Immature natural killer cell (primary cell): ENCODE measurements around the gene CSF2. TPM values are rescaled to one million over a fixed set of nuclear protein-coding genes. Genes with fewer than 3 reads are reported as not detected.
"Not testable (repeated sequence)": the region's sequence is repeated elsewhere in the genome, so short reads cannot be mapped to it uniquely, and the experiment has no call there.

Experiments used
- DNase-seq, 3 donors: peaks; one replicate each; pipeline ENCODE4 v3.0.0; 2022; ENCODE audit warnings: mixed read lengths in 1 of 3
- H3K27ac Mint-ChIP-seq, 6 donors: one replicate each; pipeline ENCODE4 v1.8.0; 2020; ENCODE audit warnings: mixed read lengths in 6 of 6, mild to moderate bottlenecking in 5 of 6, inconsistent platforms in 4 of 6, moderate library complexity in 3 of 6
- H3K27me3 Mint-ChIP-seq, 3 donors: one replicate each; pipeline ENCODE4 v1.8.0; 2020 to 2021; ENCODE audit warnings: low read depth in 3 of 3, mild to moderate bottlenecking in 3 of 3, mixed read lengths in 3 of 3, moderate library complexity in 3 of 3, inconsistent platforms in 1 of 3
- H3K36me3 Mint-ChIP-seq, 3 donors: one replicate each; pipeline ENCODE4 v1.8.0; 2020; ENCODE audit warnings: mixed read lengths in 3 of 3, inconsistent platforms in 2 of 3, mild to moderate bottlenecking in 2 of 3
- H3K4me1 Mint-ChIP-seq, 2 donors: one replicate each; pipeline ENCODE4 v1.8.0; 2020; ENCODE audit warnings: inconsistent platforms in 2 of 2, mild to moderate bottlenecking in 2 of 2, mixed read lengths in 2 of 2, moderate library complexity in 1 of 2
- H3K4me3 Mint-ChIP-seq, 5 donors: one replicate each; pipeline ENCODE4 v1.8.0; 2020; ENCODE audit warnings: mild to moderate bottlenecking in 5 of 5, mixed read lengths in 5 of 5, inconsistent platforms in 3 of 5, moderate library complexity in 3 of 5
- H3K9me3 Mint-ChIP-seq, 6 donors: one replicate each; pipeline ENCODE4 v1.8.0; 2020; ENCODE audit warnings: mild to moderate bottlenecking in 6 of 6, mixed read lengths in 6 of 6, inconsistent platforms in 4 of 6, moderate library complexity in 3 of 6
- polyA plus RNA-seq, 3 donors: library from polyadenylated mRNA; unstranded; fragments of 300-500 nt; fragmentation: Illumina TruSeq; gene quantifications; one replicate each; pipeline ENCODE4 v1.2.3, GENCODE V29; 2021

CSF2 gene
- polyA plus RNA-seq, 3 donors from 2014 or later = 0.43 to 0.86 TPM; not detected in 1

GRCh38 chr5:132116909-132117489, 43.4 kb downstream of the CSF2 start:
- peaks cover 0 to 37% of the 10 kb centered on the region in 2 donors for H3K4me1 Mint-ChIP-seq
- H3K4me3 Mint-ChIP-seq = peak overlapping the region in 3 of 5 donors; percentile 5 to 28 (median 15)
- not testable (repeated sequence) for H3K36me3 Mint-ChIP-seq, DNase-seq, H3K27ac Mint-ChIP-seq, H3K27me3 Mint-ChIP-seq, H3K9me3 Mint-ChIP-seq

GRCh38 chr5:132120717-132121116, 47.1 kb downstream of the CSF2 start:
- not testable (repeated sequence) for H3K4me1 Mint-ChIP-seq, DNase-seq, H3K4me3 Mint-ChIP-seq, H3K36me3 Mint-ChIP-seq, H3K27me3 Mint-ChIP-seq, H3K9me3 Mint-ChIP-seq
- H3K27ac Mint-ChIP-seq = peak overlapping the region in 2 of 6 donors; percentile 7 to 47

GRCh38 chr5:132122971-132123370, 49.4 kb downstream of the CSF2 start:
- H3K4me1 Mint-ChIP-seq = peaks cover 4 to 13% of the 10 kb centered on the region in 2 donors
- not testable (repeated sequence) for H3K27me3 Mint-ChIP-seq, H3K9me3 Mint-ChIP-seq, H3K27ac Mint-ChIP-seq, H3K36me3 Mint-ChIP-seq, H3K4me3 Mint-ChIP-seq, DNase-seq

- H3K27ac Mint-ChIP-seq, H3K4me3 Mint-ChIP-seq, H3K27me3 Mint-ChIP-seq, H3K36me3 Mint-ChIP-seq, DNase-seq, H3K9me3 Mint-ChIP-seq: not testable (repeated sequence)
- H3K4me1 Mint-ChIP-seq = peaks cover 4 to 13% of the 10 kb centered on the region in 2 donors
These were observed 50.0 kb downstream of the CSF2 start for GRCh38 chr5:132123578-132123977.

Other genes starting within 250 kb of the CSF2 start
- under 1 TPM in 1 of 3 donors, not detected in 2; 0.72 TPM for gene MEIKIN, start 128.1 kb upstream of the CSF2 start, polyA plus RNA-seq
- 1 to 10 TPM; 2.0 to 3.1 (median 2.1) TPM for gene ACSL6, start 62.1 kb upstream of the CSF2 start, polyA plus RNA-seq
- gene IL3, start 13.1 kb upstream of the CSF2 start, polyA plus RNA-seq = under 1 TPM in 1 of 3 donors, not detected in 2; 0.20 TPM
- gene P4HA2, start 154.1 kb downstream of the CSF2 start, polyA plus RNA-seq = under 1 TPM in 2 of 3 donors, not detected in 1; 0.91 TPM
- gene PDLIM4, start 183.9 kb downstream of the CSF2 start, polyA plus RNA-seq = not detected
- gene SLC22A4, start 220.6 kb downstream of the CSF2 start, polyA plus RNA-seq = not detected